Gastrocnemius medialis (tissue), 4 donors: ENCODE data around the gene EIPR1. TPM values are rescaled to one million over a fixed set of nuclear protein-coding genes. Genes with fewer than 3 reads are reported as not detected.

Experiments used
- ATAC-seq, 2 donors: fragments of 150-250 bp; one replicate each; pipeline ENCODE4 v1.9.1; 2016
- DNase-seq, 2 donors: peaks; one replicate each; pipeline ENCODE4 v3.0.0-alpha.2; 2019
- H3K27ac ChIP-seq, 4 donors: fragments of 200-600 bp; sonication (generic); 1 replicate in 1 of 4; 2 replicates in 3 of 4; pipeline ENCODE4 v1.5.1; 2016 to 2018; ENCODE audit warnings: mild to moderate bottlenecking in 2 of 4, moderate library complexity in 1 of 4
- H3K27me3 ChIP-seq, 3 donors: fragments of 200-600 bp; sonication (generic) in 2 of 3; 1 replicate in 1 of 3; 2 replicates in 2 of 3; pipeline versions ENCODE4 v1.5.1 to v1.6.0; 2016 to 2019; ENCODE audit warnings: mild to moderate bottlenecking in 1 of 3, moderate library complexity in 1 of 3
- H3K36me3 ChIP-seq, 2 donors: fragments of 200-600 bp; sonication (generic) in 1 of 2; one replicate each; pipeline ENCODE4 v1.5.1; 2017 to 2018
- H3K4me1 ChIP-seq, 2 donors: fragments of 200-600 bp; sonication (generic) in 1 of 2; one replicate each; pipeline ENCODE4 v1.5.1; 2016 to 2017; ENCODE audit warnings: mild to moderate bottlenecking in 2 of 2
- H3K4me3 ChIP-seq, 4 donors: fragments of 200-600 bp; sonication (generic) in 3 of 4; 1 replicate in 1 of 4; 2 replicates in 3 of 4; pipeline ENCODE4 v1.5.1; 2016 to 2019; ENCODE audit warnings: mild to moderate bottlenecking in 2 of 4
- H3K9me3 ChIP-seq, 3 donors: fragments of 200-600 bp; sonication (generic) in 2 of 3; 1 replicate in 1 of 3; 2 replicates in 2 of 3; pipeline ENCODE4 v1.5.1; 2016 to 2019
- POLR2A ChIP-seq, 2 donors: fragments of 450-650 bp; IDR thresholded peaks; one replicate each; pipeline ENCODE4 v1.6.1; 2017; ENCODE audit warnings: antibody characterized with exemption in 2 of 2, mild to moderate bottlenecking in 2 of 2, moderate library complexity in 2 of 2
- in situ Hi-C, 4 donors: fragments of 200-750 bp; cut with MboI; loops; one replicate each; pipeline versions ENCODE4 v1.15.0 to v1.8.0; 2017; ENCODE audit warnings: low sequenced_read_pairs in 4 of 4
- intact Hi-C: fragments of 100-400 bp; cut with DNase I; formaldehyde crosslinking; loops from one replicate; pipeline ENCODE4 v1.15.1; 2023; ENCODE audit warnings: low total_unique reads
- total RNA-seq, 4 donors: library from RNA; depleted of rRNA; stranded (reverse); fragments of >200 nt; gene quantifications; one replicate each; pipeline versions ENCODE4 v1.1.0 to v1.2.3, GENCODE V29; 2016
- TF ChIP-seq, protein P1 (sequence below), 5 experiments: fragments of 450-650 bp in 3 of 5; fragments of 200-600 bp in 2 of 5; sonication (generic) in 2 of 5; IDR thresholded peaks in 4 of 5; conservative IDR thresholded peaks in 1 of 5; 1 replicate in 4 of 5; 2 replicates in 1 of 5; pipeline ENCODE4 v1.5.1; 2016 to 2019; ENCODE audit warnings: antibody characterized with exemption in 5 of 5, mild to moderate bottlenecking in 3 of 5, moderate library complexity in 3 of 5

The EIPR1 gene
- total RNA-seq, 4 donors from 2014 or later = 23.2 to 30.5 (median 24.4) TPM

DNA sequence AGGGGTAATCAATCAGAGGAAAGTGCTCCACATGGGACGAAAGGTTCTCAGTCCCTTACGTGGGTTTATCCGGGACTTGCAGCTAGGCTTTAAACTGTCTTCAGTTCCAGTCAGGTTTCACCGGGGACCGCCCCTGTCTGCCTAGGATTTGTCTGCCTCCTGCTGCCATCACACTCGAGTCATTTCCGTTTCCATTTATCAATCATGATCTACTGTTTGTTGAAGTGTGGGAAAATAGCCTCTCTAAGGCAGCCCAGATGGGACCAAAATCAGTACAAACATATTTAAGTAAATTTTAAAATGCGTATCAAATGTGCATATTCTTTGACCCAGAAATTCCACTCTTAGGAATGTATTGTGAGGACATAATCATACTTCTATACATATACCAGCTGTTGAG is 12.4 kb upstream of the EIPR1 start:
- Histone ChIP-seq H3K36me3 (peaks cover 0 to 33% of the 10 kb centered on the region in 2 donors), H3K27ac (no peak overlapping the region), H3K9me3 (no peaks in the 10 kb centered on the region), H3K27me3 (no peaks in the 10 kb centered on the region), H3K4me3 (no peak overlapping the region), H3K4me1 (no peaks in the 10 kb centered on the region)
- ATAC-seq = no peak
- TF ChIP-seq, protein P1, sequence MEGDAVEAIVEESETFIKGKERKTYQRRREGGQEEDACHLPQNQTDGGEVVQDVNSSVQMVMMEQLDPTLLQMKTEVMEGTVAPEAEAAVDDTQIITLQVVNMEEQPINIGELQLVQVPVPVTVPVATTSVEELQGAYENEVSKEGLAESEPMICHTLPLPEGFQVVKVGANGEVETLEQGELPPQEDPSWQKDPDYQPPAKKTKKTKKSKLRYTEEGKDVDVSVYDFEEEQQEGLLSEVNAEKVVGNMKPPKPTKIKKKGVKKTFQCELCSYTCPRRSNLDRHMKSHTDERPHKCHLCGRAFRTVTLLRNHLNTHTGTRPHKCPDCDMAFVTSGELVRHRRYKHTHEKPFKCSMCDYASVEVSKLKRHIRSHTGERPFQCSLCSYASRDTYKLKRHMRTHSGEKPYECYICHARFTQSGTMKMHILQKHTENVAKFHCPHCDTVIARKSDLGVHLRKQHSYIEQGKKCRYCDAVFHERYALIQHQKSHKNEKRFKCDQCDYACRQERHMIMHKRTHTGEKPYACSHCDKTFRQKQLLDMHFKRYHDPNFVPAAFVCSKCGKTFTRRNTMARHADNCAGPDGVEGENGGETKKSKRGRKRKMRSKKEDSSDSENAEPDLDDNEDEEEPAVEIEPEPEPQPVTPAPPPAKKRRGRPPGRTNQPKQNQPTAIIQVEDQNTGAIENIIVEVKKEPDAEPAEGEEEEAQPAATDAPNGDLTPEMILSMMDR (IDR thresholded peaks at IDR 0.05 in 4 of 5, conservative IDR thresholded peaks at IDR 0.05 in 1 of 5) = no peak
- TF ChIP-seq POLR2A (IDR thresholded peaks at IDR 0.05) = no peak
- in situ Hi-C loops = loop anchor here in 2 of 4 donors (25.0 kb wide), 1 partner anchor 172 kb away; the partner anchor contains the start of gene RNASEH1 (in 2 of the 2)
- no peak for DNase-seq
- intact Hi-C loops = no loop called here

DNA sequence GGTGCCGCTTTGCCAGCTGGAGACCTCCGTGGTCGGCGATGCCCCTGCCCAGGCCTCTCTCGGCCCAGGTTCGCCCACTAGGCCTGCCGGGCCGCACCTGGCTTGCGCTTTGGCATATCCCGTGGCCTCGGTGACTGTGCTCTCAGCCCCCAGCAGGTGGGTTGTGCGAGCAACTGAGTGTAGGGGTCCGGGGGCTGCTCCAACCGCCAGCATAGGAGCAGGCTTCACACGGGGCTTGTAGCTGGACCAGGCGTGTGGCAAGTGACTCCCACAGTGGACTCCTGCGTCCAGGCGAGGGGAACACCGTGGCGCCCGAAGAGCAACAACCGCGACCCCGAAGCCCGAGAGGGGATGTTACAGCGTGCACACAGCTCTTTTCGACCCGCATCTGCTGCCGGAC is 11.6 kb upstream of the EIPR1 start:
- ATAC-seq (no peak), DNase-seq (no peak)
- H3K36me3 ChIP-seq = peaks cover 0 to 33% of the 10 kb centered on the region in 2 donors
- TF ChIP-seq, protein P1 (IDR thresholded peaks at IDR 0.05 in 4 of 5, conservative IDR thresholded peaks at IDR 0.05 in 1 of 5) = no peak
- TF ChIP-seq POLR2A (IDR thresholded peaks at IDR 0.05) = no peak
- H3K9me3 ChIP-seq = no peaks in the 10 kb centered on the region
- H3K4me3 ChIP-seq = no peak overlapping the region
- intact Hi-C loops (no loop called here), in situ Hi-C loops (loop anchor here in 3 of 4 donors (10.0 to 25.0 kb wide), 2 partner anchors 173 to 186 kb away; partner anchors contain the start of genes RNASEH1 (in 2 of the 3) and RPS7 (in 1 of the 3))
- no peak overlapping the region for H3K27ac ChIP-seq
- H3K4me1 ChIP-seq = no peaks in the 10 kb centered on the region
- no peaks in the 10 kb centered on the region for H3K27me3 ChIP-seq

DNA sequence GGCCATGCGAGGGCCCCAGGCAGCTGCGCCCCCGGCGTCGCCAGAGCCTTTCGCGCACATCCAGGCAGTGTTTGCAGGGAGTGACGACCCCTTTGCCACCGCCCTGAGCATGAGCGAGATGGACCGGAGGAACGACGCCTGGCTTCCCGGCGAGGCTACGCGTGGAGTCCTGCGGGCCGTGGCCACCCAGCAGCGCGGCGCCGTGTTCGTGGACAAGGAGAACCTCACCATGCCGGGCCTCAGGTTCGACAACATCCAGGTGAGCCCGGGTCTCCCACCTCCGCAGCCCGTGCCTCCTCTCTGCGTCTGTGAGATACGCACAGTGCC is 10.8 kb upstream of the EIPR1 start:
- no peaks in the 10 kb centered on the region for H3K4me1 ChIP-seq
- ATAC-seq (no peak), DNase-seq (no peak)
- intact Hi-C loops (no loop called here), in situ Hi-C loops (loop anchor here in 3 of 4 donors (10.0 to 25.0 kb wide), 2 partner anchors 174 to 186 kb away; partner anchors contain the start of genes RNASEH1 (in 2 of the 3) and RPS7 (in 1 of the 3))
- H3K9me3 ChIP-seq = no peaks in the 10 kb centered on the region
- no peak for TF ChIP-seq POLR2A (IDR thresholded peaks at IDR 0.05)
- TF ChIP-seq, protein P1 (IDR thresholded peaks at IDR 0.05 in 4 of 5, conservative IDR thresholded peaks at IDR 0.05 in 1 of 5) = no peak
- H3K27me3 ChIP-seq = no peaks in the 10 kb centered on the region
- peaks cover 0 to 33% of the 10 kb centered on the region in 2 donors for H3K36me3 ChIP-seq
- H3K4me3 ChIP-seq = no peak overlapping the region
- no peak overlapping the region for H3K27ac ChIP-seq

DNA sequence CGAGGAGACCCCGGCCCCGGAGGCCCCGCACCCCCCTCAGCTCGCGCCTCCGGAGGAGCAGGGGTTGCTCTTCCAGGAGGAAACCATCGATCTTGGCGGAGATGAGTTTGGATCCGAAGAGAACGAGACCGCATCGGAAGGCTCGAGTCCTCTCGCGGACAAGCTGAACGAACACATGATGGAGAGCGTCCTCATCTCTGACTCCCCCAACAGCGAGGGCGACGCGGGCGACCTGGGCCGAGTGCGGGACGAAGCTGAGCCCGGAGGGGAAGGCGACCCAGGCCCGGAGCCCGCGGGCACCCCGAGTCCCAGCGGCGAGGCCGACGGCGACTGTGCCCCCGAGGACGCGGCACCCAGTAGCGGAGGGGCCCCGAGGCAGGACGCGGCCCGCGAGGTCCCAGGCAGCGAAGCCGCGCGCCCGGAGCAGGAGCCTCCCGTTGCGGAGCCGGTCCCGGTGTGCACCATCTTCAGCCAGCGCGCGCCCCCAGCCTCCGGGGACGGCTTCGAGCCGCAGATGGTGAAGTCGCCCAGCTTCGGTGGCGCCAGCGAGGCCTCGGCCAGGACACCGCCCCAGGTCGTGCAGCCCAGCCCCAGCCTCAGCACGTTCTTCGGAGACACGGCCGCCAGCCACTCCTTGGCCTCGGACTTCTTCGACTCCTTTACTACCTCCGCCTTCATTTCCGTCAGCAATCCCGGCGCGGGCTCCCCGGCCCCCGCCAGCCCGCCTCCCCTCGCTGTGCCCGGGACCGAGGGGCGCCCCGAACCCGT is 10.2 kb upstream of the EIPR1 start:
- ATAC-seq = no peak
- intact Hi-C loops = no loop called here

More for the DNA sequence above, 10.2 kb upstream of the EIPR1 start:
- H3K27ac ChIP-seq = no peak overlapping the region
- no peak overlapping the region for H3K4me3 ChIP-seq
- H3K4me1 ChIP-seq = no peaks in the 10 kb centered on the region
- no peak for DNase-seq
- H3K36me3 ChIP-seq = peaks cover 0 to 33% of the 10 kb centered on the region in 2 donors
- H3K27me3 ChIP-seq = no peaks in the 10 kb centered on the region
- in situ Hi-C loops = loop anchor here in 3 of 4 donors (10.0 to 25.0 kb wide), 2 partner anchors 174 to 187 kb away; partner anchors contain the start of genes RNASEH1 (in 2 of the 3) and RPS7 (in 1 of the 3)
- no peaks in the 10 kb centered on the region for H3K9me3 ChIP-seq
- TF ChIP-seq, protein P1 (IDR thresholded peaks at IDR 0.05 in 4 of 5, conservative IDR thresholded peaks at IDR 0.05 in 1 of 5) = no peak
- no peak for TF ChIP-seq POLR2A (IDR thresholded peaks at IDR 0.05)
